Activated CD4-positive, alpha-beta memory T cell treated with anti-CD3 and anti-CD28 coated beads for 36 hours (primary cell): ENCODE results near the gene MYADML2. TPM values are rescaled to one million over a fixed set of nuclear protein-coding genes. Genes with fewer than 3 reads are reported as not detected.
"Not testable (repeated sequence)": the region's sequence is repeated elsewhere in the genome, so short reads cannot be mapped to it uniquely, and the experiment has no call there.

Experiments
- CTCF ChIA-PET: fragments of 350-600 bp; sonication (Branson Sonifier 250); formaldehyde crosslinking; loops from one replicate; lab custom pipeline; 2021; ENCODE audit warnings: antibody characterized with exemption, inconsistent platforms; lab: Charles Lee
- POLR2A ChIA-PET: fragments of 350-600 bp; sonication (Branson Sonifier 250); formaldehyde crosslinking; loops from one replicate; lab custom pipeline; 2021; ENCODE audit warnings: antibody characterized with exemption; lab: Charles Lee
- DNase-seq: peaks from one replicate; pipeline ENCODE4 v3.0.0-alpha.2; 2020
- H3K27ac Mint-ChIP-seq: one replicate; pipeline ENCODE4 v1.8.0; 2021; ENCODE audit warnings: mixed read lengths
- H3K27me3 Mint-ChIP-seq: one replicate; pipeline ENCODE4 v1.8.0; 2021; ENCODE audit warnings: mixed read lengths
- H3K36me3 Mint-ChIP-seq: one replicate; pipeline ENCODE4 v1.8.0; 2021; ENCODE audit warnings: mixed read lengths
- H3K4me1 Mint-ChIP-seq: one replicate; pipeline ENCODE4 v1.8.0; 2021; ENCODE audit warnings: low read depth, mixed read lengths
- H3K4me3 Mint-ChIP-seq: one replicate; pipeline ENCODE4 v1.8.0; 2021; ENCODE audit warnings: mild to moderate bottlenecking, mixed read lengths
- H3K9me3 Mint-ChIP-seq: one replicate; pipeline ENCODE4 v1.8.0; 2021; ENCODE audit warnings: mixed read lengths
- intact Hi-C: fragments of 100-400 bp; cut with micrococcal nuclease; formaldehyde crosslinking; loops from one replicate; pipeline ENCODE4 v1.15.1; 2023
- total RNA-seq, 2 experiments: library from RNA; stranded (reverse); gene quantifications; one replicate each; pipeline ENCODE4 v1.2.3, GENCODE V29; 2021

MYADML2 gene
- total RNA-seq, 2 experiments from 2014 or later: not detected

GRCh38 chr17:81955756-81956544 is 8.9 kb upstream of the MYADML2 start:
- peaks cover 2% of the 10 kb centered on the region for H3K4me1 Mint-ChIP-seq
- no peaks in the 10 kb centered on the region for H3K9me3 Mint-ChIP-seq
- H3K4me3 Mint-ChIP-seq: no peak overlapping the region
- DNase-seq: no peak
- no peaks in the 10 kb centered on the region for H3K36me3 Mint-ChIP-seq
- CTCF ChIA-PET: interaction anchor here (0.9 kb wide), 1 partner anchor 64 kb away, joined by 3 read pairs; no protein-coding TSS in a partner anchor
- no peak overlapping the region for H3K27ac Mint-ChIP-seq
- intact Hi-C loops: no loop called here
- POLR2A ChIA-PET: interaction anchor here (0.6 kb wide), 1 partner anchor 9 kb away, joined by 3 read pairs; no protein-coding TSS in a partner anchor
- peaks cover 14% of the 10 kb centered on the region for H3K27me3 Mint-ChIP-seq

GRCh38 chr17:81955058-81955681 is 8.1 kb upstream of the MYADML2 start:
- H3K27ac Mint-ChIP-seq: no peak overlapping the region
- peaks cover 12% of the 10 kb centered on the region for H3K27me3 Mint-ChIP-seq
- intact Hi-C loops: no loop called here
- ChIA-PET CTCF (interaction anchor here (0.9 to 1.3 kb wide), 3 partner anchors 11 to 66 kb away, joined by 3 to 4 read pairs (median 4); no protein-coding TSS in a partner anchor), POLR2A (no interaction called here)
- H3K4me3 Mint-ChIP-seq: no peak overlapping the region
- H3K9me3 Mint-ChIP-seq: no peaks in the 10 kb centered on the region
- no peak for DNase-seq
- peaks cover 2% of the 10 kb centered on the region for H3K4me1 Mint-ChIP-seq
- H3K36me3 Mint-ChIP-seq: no peaks in the 10 kb centered on the region

- CTCF ChIA-PET: interaction anchor here (1.1 to 1.3 kb wide), 3 partner anchors 12 to 67 kb away, joined by 4 to 7 read pairs (median 4); no protein-coding TSS in a partner anchor
- no peak overlapping the region for H3K4me3 Mint-ChIP-seq
- peaks cover 12% of the 10 kb centered on the region for H3K27me3 Mint-ChIP-seq
- peaks cover 2% of the 10 kb centered on the region for H3K4me1 Mint-ChIP-seq
- intact Hi-C loops: no loop called here
- POLR2A ChIA-PET: no interaction called here
- H3K36me3 Mint-ChIP-seq: no peaks in the 10 kb centered on the region
- no peaks in the 10 kb centered on the region for H3K9me3 Mint-ChIP-seq
- H3K27ac Mint-ChIP-seq: no peak overlapping the region
- no peak for DNase-seq
These were observed 7.4 kb upstream of the MYADML2 start for GRCh38 chr17:81954131-81955057.

- CTCF ChIA-PET: interaction anchor here (1.0 to 1.2 kb wide), 2 partner anchors 67 to 68 kb away, joined by 3 to 7 read pairs; no protein-coding TSS in a partner anchor
- DNase-seq, H3K36me3 Mint-ChIP-seq, intact Hi-C loops, H3K4me3 Mint-ChIP-seq, H3K9me3 Mint-ChIP-seq, H3K4me1 Mint-ChIP-seq, H3K27me3 Mint-ChIP-seq, H3K27ac Mint-ChIP-seq: not testable (repeated sequence)
- POLR2A ChIA-PET: interaction anchor here (0.6 kb wide), 1 partner anchor 420 kb away, joined by 3 read pairs; no protein-coding TSS in a partner anchor
These were observed 6.4 kb upstream of the MYADML2 start for GRCh38 chr17:81953443-81953842.

- no peak for DNase-seq
- ChIA-PET CTCF (interaction anchor here (1.0 kb wide), 1 partner anchor 69 kb away, joined by 3 read pairs; no protein-coding TSS in a partner anchor), POLR2A (no interaction called here)
- Mint-ChIP-seq H3K4me3 (no peak overlapping the region), H3K36me3 (no peaks in the 10 kb centered on the region), H3K9me3 (no peaks in the 10 kb centered on the region), H3K27ac (no peak overlapping the region), H3K4me1 (no peaks in the 10 kb centered on the region), H3K27me3 (no peaks in the 10 kb centered on the region)
- intact Hi-C loops: no loop called here
These were observed 5.8 kb upstream of the MYADML2 start for GRCh38 chr17:81952792-81953228.

GRCh38 chr17:81951785-81952684 is 5.0 kb upstream of the MYADML2 start:
- Mint-ChIP-seq H3K27me3 (no peaks in the 10 kb centered on the region), H3K9me3 (no peaks in the 10 kb centered on the region), H3K4me1 (no peaks in the 10 kb centered on the region), H3K36me3 (no peaks in the 10 kb centered on the region), H3K27ac (no peak overlapping the region), H3K4me3 (no peak overlapping the region)
- POLR2A ChIA-PET: no interaction called here
- DNase-seq: no peak
- CTCF ChIA-PET: interaction anchor here (0.6 kb wide), 1 partner anchor 194 kb away, joined by 3 read pairs; no protein-coding TSS in a partner anchor
- intact Hi-C loops: no loop called here

GRCh38 chr17:81950501-81950900 is 3.5 kb upstream of the MYADML2 start:
- Mint-ChIP-seq H3K36me3 (no peaks in the 10 kb centered on the region), H3K27ac (no peak overlapping the region), H3K27me3 (no peaks in the 10 kb centered on the region), H3K9me3 (no peaks in the 10 kb centered on the region), H3K4me3 (no peak overlapping the region), H3K4me1 (no peaks in the 10 kb centered on the region)
- no peak for DNase-seq
- intact Hi-C loops: no loop called here
- ChIA-PET POLR2A (no interaction called here), CTCF (interaction anchor here (1.2 kb wide), 1 partner anchor 9 kb away, joined by 6 read pairs; no protein-coding TSS in a partner anchor)

- intact Hi-C loops: no loop called here
- Mint-ChIP-seq H3K27ac (no peak overlapping the region), H3K27me3 (no peaks in the 10 kb centered on the region), H3K36me3 (no peaks in the 10 kb centered on the region), H3K9me3 (no peaks in the 10 kb centered on the region), H3K4me1 (no peaks in the 10 kb centered on the region), H3K4me3 (no peak overlapping the region)
- ChIA-PET POLR2A (no interaction called here), CTCF (interaction anchor here (1.2 kb wide), 1 partner anchor 71 kb away, joined by 4 read pairs; no protein-coding TSS in a partner anchor)
- no peak for DNase-seq
These were observed 1.8 kb upstream of the MYADML2 start for GRCh38 chr17:81948635-81949378.

GRCh38 chr17:81944858-81945257 is 2.2 kb downstream of the MYADML2 start:
- CTCF ChIA-PET: interaction anchor here (1.2 kb wide), 1 partner anchor 14 kb away, joined by 9 read pairs; no protein-coding TSS in a partner anchor
- Mint-ChIP-seq H3K36me3 (no peaks in the 10 kb centered on the region), H3K4me1 (no peaks in the 10 kb centered on the region), H3K27ac (no peak overlapping the region), H3K9me3 (no peaks in the 10 kb centered on the region), H3K4me3 (no peak overlapping the region), H3K27me3 (peaks cover 2% of the 10 kb centered on the region)
- POLR2A ChIA-PET: no interaction called here
- no peak for DNase-seq
- intact Hi-C loops: no loop called here

GRCh38 chr17:81942167-81942553 is 4.9 kb downstream of the MYADML2 start:
- intact Hi-C loops: no loop called here
- no peak overlapping the region for H3K4me3 Mint-ChIP-seq
- peaks cover 2% of the 10 kb centered on the region for H3K27me3 Mint-ChIP-seq
- no peaks in the 10 kb centered on the region for H3K36me3 Mint-ChIP-seq
- DNase-seq: no peak
- H3K4me1 Mint-ChIP-seq: peaks cover 5% of the 10 kb centered on the region
- ChIA-PET CTCF (interaction anchor here (0.6 kb wide), 1 partner anchor 17 kb away, joined by 3 read pairs; no protein-coding TSS in a partner anchor), POLR2A (no interaction called here)
- H3K9me3 Mint-ChIP-seq: no peaks in the 10 kb centered on the region
- no peak overlapping the region for H3K27ac Mint-ChIP-seq
